Epithelial cell of esophagus (primary cell): Measurements from ENCODE around the gene PRTFDC1.

Experiments used
- DNase-seq: peaks from one replicate; pipeline ENCODE4 v3.0.0; 2010; ENCODE audit warnings: low read depth
- H3K4me3 ChIP-seq: 2 replicates; pipeline ENCODE4 v1.5.1; 2011; ENCODE audit warnings: mild to moderate bottlenecking, low read length, control low read depth
- TF ChIP-seq, protein P1 (sequence below): IDR thresholded peaks from 2 replicates; pipeline ENCODE4 v1.5.1; 2011; ENCODE audit warnings: low read depth, mild to moderate bottlenecking, low read length, control low read depth, inconsistent platforms; ENCODE audit not compliant: insufficient read depth; ENCODE audit errors: missing control alignments

The PRTFDC1 gene

DNA sequence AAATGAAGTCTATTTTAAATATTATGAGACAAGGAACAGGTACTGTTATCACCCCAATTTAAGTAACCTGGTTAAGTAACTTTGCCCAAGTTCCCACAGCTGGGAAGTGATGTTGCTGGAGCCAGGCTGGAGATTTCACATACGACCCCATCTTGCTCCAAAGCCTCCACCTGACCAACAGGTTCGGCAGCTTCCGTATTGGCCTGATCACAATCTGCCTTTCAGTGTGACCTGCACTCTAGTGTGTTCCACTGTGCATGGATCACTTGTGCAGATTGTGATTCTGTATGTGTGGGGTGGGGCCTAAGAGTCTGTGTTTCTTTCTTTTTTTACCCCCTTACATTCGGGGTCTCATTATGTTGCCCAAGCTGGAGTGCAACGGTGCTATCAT, 66.1 kb downstream of the PRTFDC1 start:
- DNase-seq: no peak
- H3K4me3 ChIP-seq: no peak overlapping the region
- TF ChIP-seq, protein P1, sequence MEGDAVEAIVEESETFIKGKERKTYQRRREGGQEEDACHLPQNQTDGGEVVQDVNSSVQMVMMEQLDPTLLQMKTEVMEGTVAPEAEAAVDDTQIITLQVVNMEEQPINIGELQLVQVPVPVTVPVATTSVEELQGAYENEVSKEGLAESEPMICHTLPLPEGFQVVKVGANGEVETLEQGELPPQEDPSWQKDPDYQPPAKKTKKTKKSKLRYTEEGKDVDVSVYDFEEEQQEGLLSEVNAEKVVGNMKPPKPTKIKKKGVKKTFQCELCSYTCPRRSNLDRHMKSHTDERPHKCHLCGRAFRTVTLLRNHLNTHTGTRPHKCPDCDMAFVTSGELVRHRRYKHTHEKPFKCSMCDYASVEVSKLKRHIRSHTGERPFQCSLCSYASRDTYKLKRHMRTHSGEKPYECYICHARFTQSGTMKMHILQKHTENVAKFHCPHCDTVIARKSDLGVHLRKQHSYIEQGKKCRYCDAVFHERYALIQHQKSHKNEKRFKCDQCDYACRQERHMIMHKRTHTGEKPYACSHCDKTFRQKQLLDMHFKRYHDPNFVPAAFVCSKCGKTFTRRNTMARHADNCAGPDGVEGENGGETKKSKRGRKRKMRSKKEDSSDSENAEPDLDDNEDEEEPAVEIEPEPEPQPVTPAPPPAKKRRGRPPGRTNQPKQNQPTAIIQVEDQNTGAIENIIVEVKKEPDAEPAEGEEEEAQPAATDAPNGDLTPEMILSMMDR: no peak

DNA sequence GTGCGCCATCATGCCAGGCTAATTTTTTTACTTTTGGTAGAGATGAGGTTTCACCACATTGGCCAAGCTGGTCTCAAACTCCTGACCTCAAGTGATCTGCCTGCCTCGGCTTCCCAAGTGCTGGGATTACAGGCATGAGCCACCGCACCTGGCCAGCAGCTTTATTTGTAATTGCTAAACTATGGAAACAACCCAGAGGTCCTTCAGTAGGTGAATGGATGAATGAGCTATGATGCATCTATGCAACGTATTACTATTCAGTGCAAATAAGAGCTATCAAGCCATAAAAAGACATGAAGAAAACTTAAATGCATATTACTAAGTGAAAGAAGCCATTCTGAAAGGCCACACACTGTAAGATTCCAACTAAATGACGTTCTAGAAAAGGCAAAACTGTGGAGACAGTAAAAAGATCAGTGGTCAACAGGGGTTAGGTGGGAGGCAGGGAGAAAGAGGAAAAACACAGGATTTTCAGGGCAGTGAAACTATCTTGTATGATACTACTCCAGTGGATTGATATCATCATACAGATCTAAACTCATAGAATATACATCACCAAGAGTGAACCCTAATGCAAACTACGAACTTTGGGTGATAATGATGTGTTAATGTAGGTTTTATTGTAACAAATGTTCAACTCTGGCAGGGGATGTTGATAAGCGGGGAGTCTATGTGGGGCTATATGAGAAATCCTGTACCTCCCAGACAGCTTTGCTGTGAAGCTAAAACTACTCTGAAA, 66.7 kb downstream of the PRTFDC1 start:
- no peak for DNase-seq
- TF ChIP-seq, protein P1: no peak
- no peak overlapping the region for H3K4me3 ChIP-seq

DNA sequence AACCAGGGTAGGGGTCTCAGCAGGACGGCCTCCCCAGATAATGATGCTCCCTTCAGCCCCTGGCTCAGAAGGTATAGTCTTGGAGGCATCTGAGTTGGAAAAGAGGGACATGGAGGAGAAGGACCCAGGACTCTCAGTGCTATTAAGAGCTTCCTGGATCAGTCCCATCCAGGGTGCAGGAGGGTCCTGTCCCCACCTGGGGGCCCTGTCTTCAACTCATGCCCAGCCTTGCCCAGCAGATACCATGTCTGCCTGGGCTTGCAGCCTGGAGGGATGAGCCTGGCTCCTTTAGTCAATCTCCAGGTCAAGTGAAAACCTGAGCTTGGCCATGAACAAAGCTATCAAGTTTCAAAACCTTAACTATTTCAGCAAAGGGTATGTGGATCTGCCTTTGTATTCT, 67.6 kb downstream of the PRTFDC1 start:
- DNase-seq: no peak
- TF ChIP-seq, protein P1: no peak
- H3K4me3 ChIP-seq: no peak overlapping the region

GRCh38 chr10:24884316-24884715, 68.1 kb downstream of the PRTFDC1 start:
- TF ChIP-seq, protein P1: no peak
- DNase-seq: no peak
- H3K4me3 ChIP-seq: no peak overlapping the region

- H3K4me3 ChIP-seq: no peak overlapping the region
- no peak for DNase-seq
- TF ChIP-seq, protein P1: no peak
These were observed 69.2 kb downstream of the PRTFDC1 start for GRCh38 chr10:24883176-24883575.

GRCh38 chr10:24882047-24882698, 70.2 kb downstream of the PRTFDC1 start:
- peak; percentile 36 for DNase-seq
- no peak overlapping the region for H3K4me3 ChIP-seq

More at GRCh38 chr10:24882047-24882698, 70.2 kb downstream of the PRTFDC1 start:
- TF ChIP-seq, protein P1: no peak
